Stimulated activated CD4-positive, alpha-beta T cell treated with anti-CD3 and anti-CD28 coated beads, Interleukin-1b, Interleukin-23, amount 100 ng/mL, for 4 hours (primary cell): ENCODE results near the gene ARMH2.
A peak's percentile ranks its signal among the peaks of the same experiment; 100 is the strongest.
"Not testable (repeated sequence)": the region's sequence is repeated elsewhere in the genome, so short reads cannot be mapped to it uniquely, and the experiment has no call there.

Experiments
- DNase-seq, 2 donors: peaks; one replicate each; pipeline ENCODE4 v3.0.0-alpha.2; 2020; ENCODE audit warnings: low read depth in 2 of 2

ARMH2 gene

GRCh38 chr6:24818346-24818745 is 19.6 kb upstream of the ARMH2 start:
- DNase-seq: no peak

GRCh38 chr6:24809728-24810127 is 11.0 kb upstream of the ARMH2 start:
- DNase-seq: no peak

DNA sequence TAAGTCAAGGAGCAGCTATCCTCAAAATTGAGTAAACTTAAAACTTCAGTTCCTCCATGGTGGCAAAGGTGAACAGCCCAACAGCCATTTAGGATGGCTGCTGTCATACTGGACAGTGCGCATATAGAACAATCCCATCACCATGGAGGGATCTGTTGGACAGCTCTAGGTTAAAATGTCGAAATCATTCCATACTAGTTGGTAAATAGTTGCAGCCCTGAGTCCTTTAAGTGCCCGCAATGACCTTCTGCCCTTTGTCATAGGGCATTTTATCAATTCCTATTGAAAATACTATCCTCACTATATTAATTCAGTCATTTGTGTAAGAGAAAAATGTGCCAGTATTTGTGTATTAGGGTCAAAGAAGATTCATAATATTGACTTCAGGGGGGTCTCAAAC is 8.9 kb upstream of the ARMH2 start:
- DNase-seq: no peak

- DNase-seq: no peak
Observed at GRCh38 chr6:24802271-24803059, 3.7 kb upstream of the ARMH2 start.

DNA sequence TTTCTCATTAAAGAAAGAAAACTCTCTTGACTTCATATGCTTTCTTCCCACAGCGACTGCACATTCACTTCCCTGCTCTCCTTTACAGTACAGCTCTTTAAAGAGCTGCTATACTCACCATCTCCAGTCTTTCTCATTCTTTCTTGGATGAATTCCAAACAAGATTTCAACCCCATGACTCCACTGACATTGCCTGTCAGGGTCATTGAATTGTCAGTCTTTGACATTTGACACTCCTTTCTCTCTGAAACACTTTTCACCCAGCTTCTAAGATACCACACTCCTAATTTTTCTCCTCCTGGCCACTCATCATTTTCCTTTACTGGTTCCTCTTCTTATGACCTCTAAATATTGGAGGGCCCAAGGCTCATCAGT is 811 bp upstream of the ARMH2 start:
- DNase-seq: no peak

DNA sequence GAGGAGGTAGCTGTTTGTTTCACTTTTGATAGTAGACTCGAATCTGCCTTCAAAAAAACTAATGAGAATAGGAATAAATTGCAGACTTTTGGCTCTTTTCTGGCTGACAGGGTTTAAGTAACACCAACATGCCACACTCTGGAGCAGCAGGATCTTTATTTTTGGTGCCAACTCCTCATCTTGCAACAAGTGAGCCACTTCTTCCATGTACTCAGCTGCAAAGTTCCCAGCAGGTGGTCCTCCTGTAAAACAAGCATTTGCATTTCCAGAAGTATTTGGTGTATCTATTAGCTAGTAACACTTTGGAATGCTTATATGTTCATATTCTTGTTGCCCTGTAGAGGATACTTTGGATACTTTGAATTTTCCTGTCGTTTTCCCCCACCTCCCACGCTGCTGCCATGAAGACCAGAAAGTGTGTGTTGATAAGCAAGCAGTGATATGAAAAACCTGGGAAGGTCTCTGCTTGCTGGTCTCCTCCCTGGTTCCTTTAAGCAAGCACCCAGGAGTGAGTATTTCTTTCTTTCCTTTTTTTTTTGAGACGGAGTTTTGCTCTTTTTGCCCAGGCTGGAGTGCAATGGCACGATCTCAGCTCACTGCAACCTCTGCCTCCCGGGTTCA is 1.0 kb downstream of the ARMH2 start:
- DNase-seq: no peak

DNA sequence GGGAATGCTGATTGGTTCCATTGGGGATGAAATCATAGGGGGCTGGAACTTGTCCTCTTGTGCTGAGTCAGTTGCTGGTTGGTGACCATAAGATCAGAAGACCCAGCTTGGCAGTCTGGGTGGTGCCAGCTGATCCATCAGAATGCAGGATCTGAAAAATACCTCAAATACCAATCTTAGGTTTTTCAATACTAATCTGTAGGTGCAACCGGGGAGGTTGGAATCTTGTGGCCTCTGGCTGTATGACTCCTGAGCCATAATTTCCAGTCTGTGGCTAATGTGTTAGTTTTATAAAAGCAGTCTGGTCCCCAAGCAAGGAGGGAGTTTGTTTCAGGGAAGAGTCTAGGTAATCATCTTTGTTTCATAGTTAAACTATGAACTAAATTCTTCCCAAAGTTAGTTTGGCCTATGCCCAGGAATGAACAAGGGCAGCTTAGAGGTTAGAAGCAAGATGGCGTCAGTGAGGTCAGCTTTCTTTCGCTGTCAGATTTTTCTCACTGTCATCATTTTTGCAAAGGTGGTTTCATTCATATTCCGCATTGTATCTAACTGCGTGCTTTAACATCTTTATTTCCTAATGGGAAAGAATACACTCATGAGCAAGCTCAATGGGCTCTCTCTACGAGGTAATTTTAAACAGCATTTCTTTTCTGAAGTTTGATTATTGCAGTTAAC is 2.0 kb downstream of the ARMH2 start:
- no peak for DNase-seq

DNA sequence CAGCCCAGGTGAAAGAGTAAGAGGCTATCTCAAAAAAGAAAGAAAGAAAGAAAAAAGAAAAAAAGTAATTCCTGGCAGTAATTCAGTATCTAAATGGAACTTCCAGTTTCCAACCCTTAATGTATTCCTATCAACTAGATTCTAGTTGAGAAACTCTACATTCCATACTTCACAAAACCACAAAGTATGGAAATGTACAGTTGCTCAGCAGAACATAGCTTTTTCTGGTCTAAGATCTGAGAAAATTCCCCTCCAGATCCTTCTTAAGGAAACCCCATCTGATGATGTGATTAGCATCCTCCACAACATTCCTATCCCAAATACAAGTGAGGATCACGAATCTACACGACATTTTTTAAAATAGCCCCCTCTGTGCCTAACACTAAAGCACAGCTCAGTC is 3.6 kb downstream of the ARMH2 start:
- no peak for DNase-seq

GRCh38 chr6:24788031-24788665 is 10.6 kb downstream of the ARMH2 start:
- DNase-seq: no peak

GRCh38 chr6:24780206-24780605 is 18.5 kb downstream of the ARMH2 start:
- no peak for DNase-seq

GRCh38 chr6:24779416-24780016 is 19.2 kb downstream of the ARMH2 start:
- DNase-seq: no peak

DNA sequence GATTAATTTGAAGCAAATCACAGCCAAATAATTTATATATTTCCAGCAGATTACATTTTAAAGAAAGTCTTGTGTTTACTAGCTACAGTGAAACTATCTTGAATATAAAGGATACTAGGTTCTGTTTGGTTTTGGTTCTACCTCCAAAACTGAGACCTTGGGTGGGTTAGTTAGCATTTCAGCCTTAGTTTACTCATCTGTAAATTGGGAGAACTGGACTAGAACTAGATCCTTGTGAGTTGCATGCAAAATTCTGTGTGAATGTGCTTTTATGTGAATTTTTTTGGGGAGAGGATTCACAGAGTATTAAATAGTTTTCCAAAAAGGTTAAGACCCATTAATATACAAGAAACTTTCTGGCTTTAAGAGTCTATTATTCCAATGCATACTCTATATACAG is 19.8 kb downstream of the ARMH2 start:
- DNase-seq: no peak

GRCh38 chr6:24778121-24778520 is 20.6 kb downstream of the ARMH2 start:
- DNase-seq: no peak

DNA sequence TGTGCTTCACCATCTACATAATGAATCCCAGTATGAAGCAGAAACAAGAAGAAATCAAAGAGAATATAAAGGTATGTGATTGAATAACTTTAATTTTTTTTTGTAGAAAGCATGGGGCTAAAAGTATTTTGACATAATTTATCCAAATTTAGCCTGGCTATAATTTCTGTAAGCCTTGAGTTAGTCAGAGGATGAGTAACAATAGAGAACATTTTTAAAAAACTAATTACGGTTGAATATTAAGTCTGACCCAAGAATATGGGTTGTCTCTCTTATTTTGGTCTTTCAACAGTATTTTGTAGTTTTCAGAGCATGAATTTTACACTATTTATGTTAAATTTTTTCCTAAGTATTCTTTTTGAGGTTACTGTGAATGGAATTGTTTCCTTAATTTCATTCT is 21.5 kb downstream of the ARMH2 start:
- DNase-seq: no peak

DNA sequence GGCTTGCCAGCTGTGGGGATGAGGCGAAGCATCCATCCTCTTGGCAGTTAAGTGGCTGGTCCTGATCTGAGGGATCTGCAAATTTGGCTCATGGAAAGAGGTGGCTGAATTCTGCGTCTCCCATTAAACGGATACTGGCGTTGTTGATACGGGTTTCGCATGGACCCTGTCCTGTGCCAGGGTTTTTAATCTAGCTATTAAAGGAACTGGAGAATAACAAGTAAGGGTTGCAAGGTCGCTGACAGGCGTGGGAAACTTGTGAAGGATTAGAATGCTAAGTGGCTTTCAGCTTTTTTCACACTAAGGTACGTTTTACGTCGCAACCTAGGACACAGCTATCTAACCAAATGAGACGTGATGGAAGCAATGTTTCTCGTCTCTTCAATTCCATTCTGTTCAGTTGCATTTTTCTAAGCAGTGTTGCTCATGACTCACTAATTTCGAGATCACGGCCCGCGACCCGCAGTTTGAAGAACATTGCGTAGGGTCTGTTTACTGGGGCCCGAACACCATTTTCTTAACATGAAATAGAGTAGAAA is 23.1 kb downstream of the ARMH2 start:
- DNase-seq: peak in 1 of 2 donors; percentile 29

GRCh38 chr6:24774696-24775519 is 23.8 kb downstream of the ARMH2 start, which contains the start of gene GMNN:
Gene GMNN (plus strand): TSS chr6:24774937. CDS start chr6:24777247, 2,310 bp downstream.
- peak; percentile 97 to 100 for DNase-seq

DNA sequence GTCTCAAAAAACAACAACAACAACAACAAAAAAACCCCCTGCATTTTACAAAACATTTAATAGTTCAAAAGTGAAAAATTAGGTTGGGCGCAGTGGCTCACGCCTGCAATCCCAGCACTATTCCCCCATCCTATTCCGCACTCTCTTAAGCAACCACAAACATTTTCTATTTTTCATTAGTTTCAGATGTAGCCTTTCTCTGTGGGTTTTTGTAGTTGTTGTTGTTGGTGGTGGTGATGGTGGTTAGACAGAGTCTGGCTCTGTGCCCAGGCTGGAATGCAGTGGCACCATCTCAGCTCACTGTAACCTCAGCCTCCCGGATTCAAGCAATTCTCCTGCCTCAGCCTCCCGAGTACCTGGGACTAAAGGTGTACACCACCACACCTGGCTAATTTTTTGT is 30.4 kb downstream of the ARMH2 start:
- DNase-seq: no peak

DNA sequence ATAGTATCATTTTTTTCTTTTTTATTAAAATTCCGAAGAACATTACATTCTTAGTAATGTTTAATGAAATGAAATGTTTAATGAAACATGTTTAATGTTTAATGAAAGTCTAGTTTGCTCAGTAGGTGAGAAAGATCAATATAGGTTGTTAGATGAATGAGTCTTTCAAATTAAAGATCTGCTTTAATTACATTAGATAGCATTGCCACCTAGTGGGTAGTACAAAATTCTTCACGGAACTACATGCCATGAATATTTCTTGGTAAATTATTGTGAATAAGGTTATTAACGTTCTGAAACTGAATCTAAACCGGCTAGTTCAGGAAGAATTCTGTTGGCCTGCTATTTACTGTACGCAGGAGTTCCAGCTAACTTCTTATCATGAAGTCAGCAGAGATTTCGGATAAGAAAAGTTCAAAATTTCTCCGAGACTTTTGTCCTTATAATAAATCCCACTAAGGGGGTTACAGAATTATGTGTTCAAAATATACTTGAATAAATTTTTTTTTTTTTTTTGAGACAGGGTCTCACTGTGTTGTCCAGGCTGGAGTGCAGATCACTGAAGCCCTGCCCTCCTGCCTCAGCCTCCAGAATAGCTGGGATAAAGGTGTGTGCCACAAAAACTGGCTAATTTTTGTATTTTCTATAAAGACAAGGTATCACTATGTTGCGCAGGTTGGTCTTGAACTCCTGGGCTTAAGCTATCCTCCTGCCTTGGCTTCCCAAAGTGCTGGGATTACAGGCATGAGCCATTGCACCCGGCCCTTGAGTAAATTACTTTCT is 31.8 kb downstream of the ARMH2 start:
- no peak for DNase-seq

DNA sequence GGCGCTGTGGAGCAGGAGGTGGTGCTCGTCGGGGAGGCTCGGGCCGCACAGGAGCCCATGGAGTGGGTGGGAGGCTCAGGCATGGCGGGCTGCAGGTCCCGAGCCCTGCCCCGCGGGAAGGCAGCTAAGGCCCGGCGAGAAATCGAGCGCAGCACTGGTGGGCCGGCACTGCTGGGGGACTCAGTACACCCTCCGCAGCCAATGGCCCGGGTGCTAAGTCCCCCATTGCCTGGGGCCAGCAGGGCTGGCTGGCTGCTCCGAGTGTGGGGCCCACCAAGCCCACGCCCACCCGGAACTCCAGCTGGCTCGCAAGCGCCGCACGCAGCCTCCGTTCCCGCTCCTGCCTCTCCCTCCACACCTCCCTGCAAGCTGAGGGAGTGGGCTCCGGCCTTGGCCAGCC is 32.7 kb downstream of the ARMH2 start:
- not testable (repeated sequence) for DNase-seq
